IMR-90 (cell line): Measurements from ENCODE around the gene ASXL3. TPM values are rescaled to one million over a fixed set of nuclear protein-coding genes. Genes with fewer than 3 reads are reported as not detected.

Source experiments
- ATAC-seq: fragments of 200-7000 bp; cut with Tn5 transposase; 2 replicates; pipeline ENCODE4 v1.9.1; 2020; ENCODE audit warnings: low read depth, mild to moderate bottlenecking, moderate library complexity
- BruUV-seq: library from RNA; stranded (reverse); fragments of 400-500 nt; replicated peaks from 2 replicates; lab custom pipeline; 2021; lab: Mats Ljungman, UMichigan
- CTCF ChIA-PET: fragments of 300-600 bp; formaldehyde crosslinking; extraction: SDS; loops from one replicate; lab custom pipeline; 2021; ENCODE audit warnings: antibody characterized with exemption; lab: Yijun Ruan, JAX
- POLR2A ChIA-PET: fragments of 300-600 bp; sonication (Branson Sonifier 250); formaldehyde crosslinking; loops from one replicate; lab custom pipeline; 2022; ENCODE audit warnings: antibody characterized with exemption; ENCODE audit not compliant: unreplicated experiment; lab: Charles Lee
- DNase-seq: peaks from one replicate; pipeline ENCODE4 v3.0.0; 2013
- H2AFZ ChIP-seq: replicated peaks from 2 replicates; pipeline ENCODE3; 2013; ENCODE audit warnings: low read length, mild to moderate bottlenecking; ENCODE audit not compliant: poor library complexity
- H2AK5ac ChIP-seq: 2 replicates; pipeline ENCODE4 v1.6.1; 2013; ENCODE audit warnings: low read depth, low read length, inconsistent platforms
- H2AK9ac ChIP-seq: replicated peaks from 2 replicates; pipeline ENCODE3; 2013; ENCODE audit warnings: mild to moderate bottlenecking, low read depth, low read length, moderate library complexity; ENCODE audit not compliant: poor library complexity
- H2BK120ac ChIP-seq: 2 replicates; pipeline ENCODE4 v1.6.1; 2013; ENCODE audit warnings: low read depth, low read length, inconsistent platforms
- H2BK15ac ChIP-seq: 3 replicates; pipeline ENCODE4 v1.6.1; 2013; ENCODE audit warnings: low read depth, low read length, inconsistent platforms
- H2BK20ac ChIP-seq: 2 replicates; pipeline ENCODE4 v1.6.1; 2013; ENCODE audit warnings: low read depth, mild to moderate bottlenecking, inconsistent platforms, low read length, moderate library complexity
- H2BK5ac ChIP-seq: 2 replicates; pipeline ENCODE4 v1.6.1; 2013; ENCODE audit warnings: mild to moderate bottlenecking, low read depth, low read length, inconsistent platforms; ENCODE audit not compliant: poor library complexity, severe bottlenecking
- H3K14ac ChIP-seq: replicated peaks from 2 replicates; pipeline ENCODE4 v1.6.1; 2013; ENCODE audit warnings: low read depth, low read length, inconsistent platforms
- H3K18ac ChIP-seq: 2 replicates; pipeline ENCODE4 v1.6.1; 2013; ENCODE audit warnings: low read depth, low read length, control low read depth
- H3K23ac ChIP-seq: 2 replicates; pipeline ENCODE4 v1.6.1; 2013; ENCODE audit warnings: low read depth, low read length, inconsistent platforms
- H3K27ac ChIP-seq: 2 replicates; pipeline ENCODE4 v1.5.1; 2013; ENCODE audit warnings: mild to moderate bottlenecking, control low read depth, low read length; ENCODE audit not compliant: insufficient read depth
- H3K27me3 ChIP-seq: 2 replicates; pipeline ENCODE4 v1.6.1; 2013; ENCODE audit warnings: low read length; ENCODE audit not compliant: control insufficient read depth, insufficient read depth
- H3K36me3 ChIP-seq: 2 replicates; pipeline ENCODE4 v1.6.1; 2013; ENCODE audit warnings: low read length, mixed read lengths; ENCODE audit not compliant: control insufficient read depth, insufficient read depth
- H3K4ac ChIP-seq: 2 replicates; pipeline ENCODE4 v1.6.1; 2013; ENCODE audit warnings: low read depth, low read length, inconsistent platforms
- H3K4me1 ChIP-seq: 2 replicates; pipeline ENCODE4 v1.6.1; 2013; ENCODE audit warnings: low read length, mixed read lengths; ENCODE audit not compliant: control insufficient read depth, insufficient read depth
- H3K4me2 ChIP-seq: 2 replicates; pipeline ENCODE4 v1.6.1; 2013; ENCODE audit warnings: low read depth, mild to moderate bottlenecking, control low read depth, low read length, moderate library complexity
- H3K4me3 ChIP-seq: 2 replicates; pipeline ENCODE4 v1.5.1; 2013; ENCODE audit warnings: low read depth, mild to moderate bottlenecking, control low read depth, low read length, moderate library complexity; ENCODE audit not compliant: insufficient read depth
- H3K56ac ChIP-seq: 2 replicates; pipeline ENCODE4 v1.6.1; 2013; ENCODE audit warnings: low read length, inconsistent platforms; ENCODE audit not compliant: insufficient read depth; ENCODE audit errors: extremely low read depth
- H3K79me1 ChIP-seq, 2 experiments: 2 replicates each; pipeline ENCODE4 v1.6.1; 2013; ENCODE audit warnings: low read length in 2 of 2, inconsistent platforms in 1 of 2, low read depth in 1 of 2
- H3K9ac ChIP-seq: 2 replicates; pipeline ENCODE4 v1.6.1; 2013; ENCODE audit warnings: low read depth, low read length, control low read depth
- H3K9me1 ChIP-seq: 2 replicates; pipeline ENCODE4 v1.6.1; 2013; ENCODE audit warnings: low read length, inconsistent platforms; ENCODE audit not compliant: insufficient read depth
- H3K9me3 ChIP-seq: 2 replicates; pipeline ENCODE4 v1.6.1; 2013; ENCODE audit warnings: low read length; ENCODE audit not compliant: control insufficient read depth, insufficient read depth
- H4K20me1 ChIP-seq: 2 replicates; pipeline ENCODE4 v1.6.1; 2013; ENCODE audit warnings: low read length, inconsistent platforms; ENCODE audit not compliant: insufficient read depth
- H4K5ac ChIP-seq: 2 replicates; pipeline ENCODE4 v1.6.1; 2013; ENCODE audit warnings: mild to moderate bottlenecking, low read depth, low read length, control low read depth
- H4K8ac ChIP-seq, 2 experiments: 2 replicates each; pipeline ENCODE4 v1.6.1; 2013; ENCODE audit warnings: low read depth in 2 of 2, low read length in 2 of 2, control low read depth in 1 of 2, inconsistent platforms in 1 of 2
- H4K91ac ChIP-seq: 2 replicates; pipeline ENCODE4 v1.6.1; 2013; ENCODE audit warnings: low read depth, low read length, inconsistent platforms; ENCODE audit not compliant: insufficient read depth
- BHLHE40 ChIP-seq: fragments of 150-350 bp; IDR thresholded peaks from 2 replicates; pipeline ENCODE4 v1.6.1; 2016; ENCODE audit warnings: mild to moderate bottlenecking, low read depth, low read length
- FOS ChIP-seq: fragments of 150-350 bp; IDR thresholded peaks from 2 replicates; pipeline ENCODE4 v1.6.1; 2016; ENCODE audit warnings: low read depth, low read length
- MAFK ChIP-seq: IDR thresholded peaks from 2 replicates; pipeline ENCODE4 v1.6.1; 2012; ENCODE audit warnings: low read depth, low read length, improper control_type of control experiment
- MXI1 ChIP-seq: IDR thresholded peaks from 2 replicates; pipeline ENCODE4 v1.6.1; 2012; ENCODE audit warnings: low read depth, mild to moderate bottlenecking, low read length, moderate library complexity, borderline replicate concordance
- NFE2L2 ChIP-seq: fragments of 150-350 bp; IDR thresholded peaks from 2 replicates; pipeline ENCODE4 v1.6.1; 2016; ENCODE audit warnings: low read depth, mild to moderate bottlenecking, low read length
- POLR2A ChIP-seq: IDR thresholded peaks from 2 replicates; pipeline ENCODE4 v1.6.1; 2012; ENCODE audit warnings: mild to moderate bottlenecking, low read depth, low read length
- RAD21 ChIP-seq: IDR thresholded peaks from 2 replicates; pipeline ENCODE4 v1.6.1; 2012; ENCODE audit warnings: low read length, improper control_type of control experiment
- RCOR1 ChIP-seq: IDR thresholded peaks from 2 replicates; pipeline ENCODE4 v1.6.1; 2012; ENCODE audit warnings: mild to moderate bottlenecking, low read length, improper control_type of control experiment; ENCODE audit not compliant: insufficient replicate concordance
- WGBS, 2 experiments: methylation state at CpG; one replicate each; pipeline versions ENCODE4 v1.1.5 to v1.1.7; 2013; ENCODE audit warnings: missing lambda C conversion rate in 2 of 2; ENCODE audit not compliant: insufficient read length in 1 of 2; ENCODE audit errors: extremely low coverage in 2 of 2; 5-methylcytosine and 5-hydroxymethylcytosine counted together
- dilution Hi-C: fragments of 300-500 bp; cut with HindIII; formaldehyde crosslinking; loops from one replicate; pipeline ENCODE4 v1.14.3; 2018; ENCODE audit warnings: low sequenced_read_pairs; ENCODE audit not compliant: unreplicated experiment
- in situ Hi-C: fragments of 300-500 bp; cut with MboI; formaldehyde crosslinking; loops from 3 replicates; pipeline ENCODE4 v1.14.3; 2019; ENCODE audit warnings: low sequenced_read_pairs, inconsistent platforms, mixed read lengths
- intact Hi-C: fragments of 100-400 bp; cut with micrococcal nuclease; formaldehyde crosslinking; loops from 2 replicates; pipeline ENCODE4 v1.10.0; 2022
- polyA plus RNA-seq, 3 experiments: library from polyadenylated mRNA; depleted of rRNA; stranded (reverse); fragments of >200 nt; gene quantifications; 2 replicates each; pipeline ENCODE4 v1.2.3, GENCODE V29; 2012; ENCODE audit warnings: low replicate concordance in 1 of 3
- total RNA-seq: library from RNA; depleted of rRNA; stranded (reverse); fragments of >200 nt; gene quantifications from 2 replicates; pipeline ENCODE4 v1.2.3, GENCODE V29; 2012
- TF ChIP-seq, protein P1 (sequence below): fragments of 150-350 bp; IDR thresholded peaks from 2 replicates; pipeline ENCODE4 v1.6.1; 2017; ENCODE audit warnings: mild to moderate bottlenecking, antibody characterized with exemption, low read length, low read depth
- TF ChIP-seq, protein P2 (sequence below): fragments of 150-350 bp; IDR thresholded peaks from 2 replicates; pipeline ENCODE4 v1.6.1; 2016; ENCODE audit warnings: low read depth, mild to moderate bottlenecking, low read length, moderate library complexity, borderline replicate concordance

ASXL3 gene
- total and polyA plus RNA-seq, 2 of the 4 experiments (the other 2 are of a cell fraction), result 0.03 to 0.54 TPM

DNA sequence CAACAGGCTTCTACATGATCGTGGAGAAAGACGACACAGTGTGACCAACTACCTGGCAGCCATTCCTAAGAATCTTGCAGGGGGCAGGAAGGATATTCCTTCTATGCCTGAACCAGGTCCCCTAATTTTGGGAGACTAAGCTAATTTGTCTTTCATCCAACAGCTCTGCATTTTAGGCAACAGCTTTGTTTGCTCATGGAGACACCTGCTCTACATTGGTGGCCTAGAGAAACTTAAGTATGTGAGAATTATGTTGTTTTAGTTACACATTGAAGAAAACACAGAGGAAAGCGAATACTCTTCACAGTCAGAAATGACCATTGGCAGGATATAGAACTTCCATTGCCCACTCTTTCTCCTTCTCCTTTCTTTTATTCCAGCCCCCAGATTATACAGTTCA, 75.2 kb downstream of the ASXL3 start:
- intact Hi-C loops, result loop anchor here (5.0 kb wide), 1 partner anchor 99 kb away; no protein-coding TSS in a partner anchor
- BruUV-seq, result no TSS peak
- POLR2A ChIA-PET, result no interaction called here

More for the DNA sequence above, 75.2 kb downstream of the ASXL3 start:
- no peak overlapping the region for H4K91ac ChIP-seq
- no peaks in the 10 kb centered on the region for H4K20me1 ChIP-seq
- H4K5ac ChIP-seq, result no peak overlapping the region
- H3K27ac ChIP-seq, result no peak overlapping the region
- H3K56ac ChIP-seq, result no peak overlapping the region
- H3K4me1 ChIP-seq, result no peaks in the 10 kb centered on the region
- no peak for ATAC-seq
- H3K9me3 ChIP-seq, result no peaks in the 10 kb centered on the region
- H2BK20ac ChIP-seq, result no peak overlapping the region
- no peak overlapping the region for H3K9ac ChIP-seq
- dilution Hi-C loops (no loop called here), in situ Hi-C loops (no loop called here)
- H4K8ac ChIP-seq, result no peak overlapping the region
- H3K79me1 ChIP-seq, result no peaks in the 10 kb centered on the region
- H2BK15ac ChIP-seq, result no peak overlapping the region
- no peak for DNase-seq
- CTCF ChIA-PET, result interaction anchor here (1.2 kb wide), 1 partner anchor 10 kb away, joined by 3 read pairs; no protein-coding TSS in a partner anchor
- no peak overlapping the region for H3K18ac ChIP-seq
- H3K4me3 ChIP-seq, result no peak overlapping the region
- no peaks in the 10 kb centered on the region for H3K9me1 ChIP-seq
- no peak overlapping the region for H3K4me2 ChIP-seq
- H2AK9ac ChIP-seq, result no peak overlapping the region
- H3K27me3 ChIP-seq, result no peaks in the 10 kb centered on the region
- WGBS, 2 experiments, result 100% methylated on average over 1 of the region's 3 CpGs; no CpG with 5 or more reads in 1 of the 2 experiments
- no peak overlapping the region for H2AK5ac ChIP-seq
- no peaks in the 10 kb centered on the region for H3K36me3 ChIP-seq
- TF ChIP-seq MXI1 (no peak), NFE2L2 (no peak), RCOR1 (no peak), FOS (no peak), BHLHE40 (no peak), MAFK (no peak), POLR2A (no peak), RAD21 (no peak)
- TF ChIP-seq, protein P1, sequence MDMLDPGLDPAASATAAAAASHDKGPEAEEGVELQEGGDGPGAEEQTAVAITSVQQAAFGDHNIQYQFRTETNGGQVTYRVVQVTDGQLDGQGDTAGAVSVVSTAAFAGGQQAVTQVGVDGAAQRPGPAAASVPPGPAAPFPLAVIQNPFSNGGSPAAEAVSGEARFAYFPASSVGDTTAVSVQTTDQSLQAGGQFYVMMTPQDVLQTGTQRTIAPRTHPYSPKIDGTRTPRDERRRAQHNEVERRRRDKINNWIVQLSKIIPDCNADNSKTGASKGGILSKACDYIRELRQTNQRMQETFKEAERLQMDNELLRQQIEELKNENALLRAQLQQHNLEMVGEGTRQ, result no peak
- TF ChIP-seq, protein P2, sequence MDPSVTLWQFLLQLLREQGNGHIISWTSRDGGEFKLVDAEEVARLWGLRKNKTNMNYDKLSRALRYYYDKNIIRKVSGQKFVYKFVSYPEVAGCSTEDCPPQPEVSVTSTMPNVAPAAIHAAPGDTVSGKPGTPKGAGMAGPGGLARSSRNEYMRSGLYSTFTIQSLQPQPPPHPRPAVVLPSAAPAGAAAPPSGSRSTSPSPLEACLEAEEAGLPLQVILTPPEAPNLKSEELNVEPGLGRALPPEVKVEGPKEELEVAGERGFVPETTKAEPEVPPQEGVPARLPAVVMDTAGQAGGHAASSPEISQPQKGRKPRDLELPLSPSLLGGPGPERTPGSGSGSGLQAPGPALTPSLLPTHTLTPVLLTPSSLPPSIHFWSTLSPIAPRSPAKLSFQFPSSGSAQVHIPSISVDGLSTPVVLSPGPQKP, result no peak
- H2BK120ac ChIP-seq, result no peak overlapping the region
- no peak overlapping the region for H2AFZ ChIP-seq
- H3K23ac ChIP-seq, result no peak overlapping the region
- no peak overlapping the region for H2BK5ac ChIP-seq
- H3K4ac ChIP-seq, result no peak overlapping the region
- H3K14ac ChIP-seq, result no peak overlapping the region
